ENCODE data around the gene IL2RA.
"Not testable (repeated sequence)": the region's sequence is repeated elsewhere in the genome, so short reads cannot be mapped to it uniquely, and the experiment has no call there.

GRCh38 chr10:6005161-6005804 lies 56.9 kb downstream of the IL2RA start:
- TF ChIP-seq CTCF (conservative IDR thresholded peaks at IDR 0.05; ENCODE audit: low read length); EZH2phosphoT487 (IDR thresholded peaks at IDR 0.05; ENCODE audit: borderline replicate concordance): not testable (repeated sequence)
